Astrocyte (in vitro differentiated cells and primary cell): ENCODE data around the gene SLC6A1. TPM values are rescaled to one million over a fixed set of nuclear protein-coding genes. Genes with fewer than 3 reads are reported as not detected.

Source experiments
- DNase-seq: peaks from one replicate; pipeline ENCODE4 v3.0.0-alpha.2; 2010; ENCODE audit warnings: low read depth
- FAIRE-seq: peaks from 2 replicates; lab custom pipeline; 2011; peaks lifted over from hg19 to GRCh38; lab: Jason Lieb, UNC
- H2AFZ ChIP-seq: 2 replicates; pipeline ENCODE4 v1.6.0; 2012; ENCODE audit warnings: low read depth, low read length, inconsistent platforms
- H3K27ac ChIP-seq: 2 replicates; pipeline ENCODE4 v1.5.1; 2011; ENCODE audit warnings: low read depth, low read length, inconsistent platforms
- H3K27me3 ChIP-seq: 2 replicates; pipeline ENCODE4 v1.6.0; 2011; ENCODE audit warnings: low read length, inconsistent platforms; ENCODE audit not compliant: insufficient read depth
- H3K36me3 ChIP-seq: 2 replicates; pipeline ENCODE4 v1.5.1; 2011; ENCODE audit warnings: low read length, inconsistent platforms; ENCODE audit not compliant: insufficient read depth
- H3K4me1 ChIP-seq: 2 replicates; pipeline ENCODE4 v1.5.1; 2011; ENCODE audit warnings: low read length, inconsistent platforms; ENCODE audit not compliant: insufficient read depth
- H3K4me2 ChIP-seq: 2 replicates; pipeline ENCODE4 v1.6.0; 2012; ENCODE audit warnings: low read length, inconsistent platforms
- H3K4me3 ChIP-seq: 2 replicates; pipeline ENCODE4 v1.5.1; 2011; ENCODE audit warnings: low read depth, mild to moderate bottlenecking, low read length, inconsistent platforms; ENCODE audit not compliant: insufficient read depth
- H3K79me2 ChIP-seq: 2 replicates; pipeline ENCODE4 v1.6.0; 2012; ENCODE audit warnings: mild to moderate bottlenecking, low read length, inconsistent platforms; ENCODE audit not compliant: insufficient read depth
- H3K9ac ChIP-seq: 2 replicates; pipeline ENCODE4 v1.6.0; 2012; ENCODE audit warnings: mild to moderate bottlenecking, low read length, inconsistent platforms
- H3K9me3 ChIP-seq: 2 replicates; pipeline ENCODE4 v1.5.1; 2012; ENCODE audit warnings: low read depth, mild to moderate bottlenecking, low read length, inconsistent platforms; ENCODE audit not compliant: insufficient read depth
- H4K20me1 ChIP-seq: 2 replicates; pipeline ENCODE4 v1.6.0; 2012; ENCODE audit warnings: low read length, inconsistent platforms; ENCODE audit not compliant: insufficient read depth
- H3K27ac Mint-ChIP-seq: one replicate; pipeline ENCODE4 v1.8.0; 2021; ENCODE audit warnings: mild to moderate bottlenecking, mixed read lengths; ENCODE audit not compliant: unreplicated experiment
- H3K27me3 Mint-ChIP-seq: one replicate; pipeline ENCODE4 v1.8.0; 2021; ENCODE audit warnings: low read depth, mixed read lengths; ENCODE audit not compliant: unreplicated experiment
- H3K36me3 Mint-ChIP-seq: one replicate; pipeline ENCODE4 v1.8.0; 2021; ENCODE audit warnings: low read depth, mixed read lengths; ENCODE audit not compliant: unreplicated experiment
- H3K4me1 Mint-ChIP-seq: one replicate; pipeline ENCODE4 v1.8.0; 2021; ENCODE audit warnings: low read depth, mixed read lengths; ENCODE audit not compliant: unreplicated experiment
- H3K4me3 Mint-ChIP-seq: one replicate; pipeline ENCODE4 v1.8.0; 2021; ENCODE audit warnings: mild to moderate bottlenecking, moderate library complexity, mixed read lengths; ENCODE audit not compliant: unreplicated experiment
- H3K9me3 Mint-ChIP-seq: one replicate; pipeline ENCODE4 v1.8.0; 2021; ENCODE audit warnings: mild to moderate bottlenecking, mixed read lengths; ENCODE audit not compliant: unreplicated experiment
- EZH2 ChIP-seq: IDR thresholded peaks from 2 replicates; pipeline ENCODE4 v1.6.1; 2012; ENCODE audit warnings: mild to moderate bottlenecking, low read length, inconsistent platforms; ENCODE audit not compliant: insufficient read depth
- total RNA-seq: library from RNA; stranded (reverse); gene quantifications from 2 replicates; pipeline ENCODE4 v1.2.1, GENCODE V29; 2021
- TF ChIP-seq, protein P1 (sequence below): IDR thresholded peaks from 2 replicates; pipeline ENCODE4 v1.5.1; 2011; ENCODE audit warnings: low read depth, mild to moderate bottlenecking, inconsistent platforms, low read length, moderate library complexity; ENCODE audit not compliant: insufficient read depth

Gene SLC6A1
- total RNA-seq, 1 donor from 2014 or later, result 0.30 TPM

DNA sequence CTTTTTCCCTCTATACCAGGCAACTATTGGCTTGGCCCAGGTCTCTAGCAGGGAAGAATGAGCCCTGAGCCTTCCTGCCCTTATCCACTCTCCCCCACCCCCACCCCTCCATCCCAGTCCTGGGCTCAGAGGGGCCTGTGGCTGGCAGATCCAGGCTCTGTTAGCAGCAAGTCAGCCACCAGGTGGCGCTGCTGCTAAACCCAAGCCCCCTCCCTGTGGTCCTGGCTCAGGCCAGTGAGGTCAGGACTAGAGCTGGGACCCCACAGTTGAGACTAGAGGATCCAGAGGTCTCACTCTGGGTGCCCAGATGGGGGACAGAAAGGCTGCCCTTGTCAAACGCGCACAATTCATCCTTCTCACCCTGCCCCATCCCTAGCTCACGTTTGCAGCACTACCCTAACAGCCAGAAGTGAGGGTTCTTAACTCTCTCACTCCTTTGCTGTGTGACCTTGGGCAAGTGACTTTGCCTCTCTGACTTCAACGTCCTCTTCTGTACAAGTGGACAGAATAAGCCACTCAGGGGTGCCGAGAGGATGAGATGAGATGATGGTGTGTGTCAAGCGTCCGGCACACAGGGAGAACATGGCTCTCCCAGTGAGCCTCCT lies 46.8 kb upstream of the SLC6A1 start:
- peaks cover 3% of the 10 kb centered on the region for H3K9me3 ChIP-seq
- no peaks in the 10 kb centered on the region for H3K4me1 ChIP-seq
- FAIRE-seq (no peak), DNase-seq (no peak)
- Mint-ChIP-seq H3K27me3 (peaks cover 45% of the 10 kb centered on the region), H3K27ac (no peak overlapping the region), H3K4me3 (no peak overlapping the region), H3K9me3 (peaks cover 3% of the 10 kb centered on the region), H3K4me1 (peaks cover 3% of the 10 kb centered on the region), H3K36me3 (no peaks in the 10 kb centered on the region)
- H3K9ac ChIP-seq, result no peak overlapping the region
- no peak overlapping the region for H3K4me2 ChIP-seq
- no peak overlapping the region for H3K27ac ChIP-seq
- no peaks in the 10 kb centered on the region for H3K36me3 ChIP-seq
- no peak overlapping the region for H3K4me3 ChIP-seq
- TF ChIP-seq, protein P1, sequence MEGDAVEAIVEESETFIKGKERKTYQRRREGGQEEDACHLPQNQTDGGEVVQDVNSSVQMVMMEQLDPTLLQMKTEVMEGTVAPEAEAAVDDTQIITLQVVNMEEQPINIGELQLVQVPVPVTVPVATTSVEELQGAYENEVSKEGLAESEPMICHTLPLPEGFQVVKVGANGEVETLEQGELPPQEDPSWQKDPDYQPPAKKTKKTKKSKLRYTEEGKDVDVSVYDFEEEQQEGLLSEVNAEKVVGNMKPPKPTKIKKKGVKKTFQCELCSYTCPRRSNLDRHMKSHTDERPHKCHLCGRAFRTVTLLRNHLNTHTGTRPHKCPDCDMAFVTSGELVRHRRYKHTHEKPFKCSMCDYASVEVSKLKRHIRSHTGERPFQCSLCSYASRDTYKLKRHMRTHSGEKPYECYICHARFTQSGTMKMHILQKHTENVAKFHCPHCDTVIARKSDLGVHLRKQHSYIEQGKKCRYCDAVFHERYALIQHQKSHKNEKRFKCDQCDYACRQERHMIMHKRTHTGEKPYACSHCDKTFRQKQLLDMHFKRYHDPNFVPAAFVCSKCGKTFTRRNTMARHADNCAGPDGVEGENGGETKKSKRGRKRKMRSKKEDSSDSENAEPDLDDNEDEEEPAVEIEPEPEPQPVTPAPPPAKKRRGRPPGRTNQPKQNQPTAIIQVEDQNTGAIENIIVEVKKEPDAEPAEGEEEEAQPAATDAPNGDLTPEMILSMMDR, result peak; percentile 60
- no peak for TF ChIP-seq EZH2
- no peaks in the 10 kb centered on the region for H4K20me1 ChIP-seq
- no peaks in the 10 kb centered on the region for H3K79me2 ChIP-seq
- H3K27me3 ChIP-seq, result peaks cover 24% of the 10 kb centered on the region
- no peak overlapping the region for H2AFZ ChIP-seq

DNA sequence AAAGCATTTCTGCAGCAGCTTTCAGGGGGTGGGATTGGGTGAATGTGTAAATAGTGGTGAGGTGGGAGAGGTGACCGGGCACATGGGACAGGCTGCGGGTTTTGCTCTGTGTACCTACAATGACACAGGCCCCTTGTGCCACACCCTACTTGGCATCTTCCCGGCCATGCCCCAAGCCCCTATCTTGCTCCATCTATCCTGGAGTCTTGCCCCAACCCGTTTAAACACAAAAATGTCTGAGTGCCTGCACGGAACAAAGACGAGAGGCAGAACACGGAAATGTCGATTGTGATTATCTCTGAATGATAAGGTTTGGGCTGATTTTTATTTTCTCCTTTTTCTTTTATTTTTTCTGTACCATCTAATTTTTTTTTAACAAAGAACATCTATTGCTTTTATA lies 46.0 kb upstream of the SLC6A1 start:
- H3K4me3 ChIP-seq, result no peak overlapping the region
- no peak overlapping the region for H3K4me2 ChIP-seq
- Mint-ChIP-seq H3K9me3 (peaks cover 3% of the 10 kb centered on the region), H3K27me3 (peaks cover 47% of the 10 kb centered on the region), H3K27ac (no peak overlapping the region), H3K4me3 (no peak overlapping the region), H3K36me3 (no peaks in the 10 kb centered on the region), H3K4me1 (peaks cover 3% of the 10 kb centered on the region)
- peaks cover 3% of the 10 kb centered on the region for H3K9me3 ChIP-seq
- no peaks in the 10 kb centered on the region for H4K20me1 ChIP-seq
- peaks cover 24% of the 10 kb centered on the region for H3K27me3 ChIP-seq
- no peak overlapping the region for H2AFZ ChIP-seq
- FAIRE-seq (no peak), DNase-seq (no peak)
- TF ChIP-seq EZH2, result no peak
- TF ChIP-seq, protein P1, result no peak
- no peaks in the 10 kb centered on the region for H3K4me1 ChIP-seq
- no peak overlapping the region for H3K27ac ChIP-seq
- no peak overlapping the region for H3K9ac ChIP-seq
- H3K79me2 ChIP-seq, result no peaks in the 10 kb centered on the region
- no peaks in the 10 kb centered on the region for H3K36me3 ChIP-seq

DNA sequence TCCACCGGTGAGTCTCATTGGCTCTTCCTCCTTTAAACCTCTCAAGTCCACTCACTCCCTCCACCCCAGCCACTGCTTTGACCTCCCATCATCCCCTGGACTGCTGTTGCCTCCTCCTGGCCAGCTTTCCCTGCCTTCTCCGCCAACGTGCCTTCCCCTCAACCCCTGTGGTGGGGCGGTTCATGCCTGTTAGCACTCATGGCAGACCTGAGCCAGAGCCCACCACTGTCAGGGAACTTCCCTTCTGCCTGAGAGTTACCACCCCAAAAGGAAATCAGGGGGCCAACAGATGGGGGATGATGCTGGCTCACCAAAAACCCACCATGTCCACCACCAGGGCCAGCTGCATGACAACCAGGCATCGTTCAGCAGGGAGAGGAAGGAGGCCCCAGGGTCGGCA lies 44.2 kb upstream of the SLC6A1 start:
- no peak for FAIRE-seq

More for the DNA sequence above, 44.2 kb upstream of the SLC6A1 start:
- Histone ChIP-seq H3K4me3 (no peak overlapping the region), H3K36me3 (no peaks in the 10 kb centered on the region), H3K79me2 (no peaks in the 10 kb centered on the region), H3K4me2 (no peak overlapping the region), H3K27me3 (peaks cover 28% of the 10 kb centered on the region), H3K27ac (no peak overlapping the region), H3K9me3 (no peaks in the 10 kb centered on the region), H2AFZ (no peak overlapping the region), H3K4me1 (no peaks in the 10 kb centered on the region), H3K9ac (no peak overlapping the region), H4K20me1 (no peaks in the 10 kb centered on the region)
- Mint-ChIP-seq H3K4me3 (no peak overlapping the region), H3K36me3 (no peaks in the 10 kb centered on the region), H3K9me3 (peaks cover 3% of the 10 kb centered on the region), H3K27ac (no peak overlapping the region), H3K27me3 (peaks cover 58% of the 10 kb centered on the region), H3K4me1 (no peaks in the 10 kb centered on the region)
- no peak for DNase-seq
- TF ChIP-seq, protein P1, result no peak
- no peak for TF ChIP-seq EZH2
